BE2C (cell line): ENCODE data around the gene CSTF2T.

Experiments used
- DNase-seq: peaks from one replicate; pipeline ENCODE4 v3.0.0-alpha.2; 2020
- H3K27me3 ChIP-seq: fragments of 250-450 bp; sonication (Bioruptor Pico); 2 replicates; pipeline ENCODE4 v1.5.1; 2020; ENCODE audit warnings: mild to moderate bottlenecking
- H3K36me3 ChIP-seq: fragments of 250-450 bp; sonication (Bioruptor Pico); 2 replicates; pipeline ENCODE4 v1.5.1; 2020; ENCODE audit warnings: mild to moderate bottlenecking
- H3K4me1 ChIP-seq: fragments of 250-450 bp; sonication (Bioruptor Pico); 2 replicates; pipeline ENCODE4 v1.5.1; 2020
- H3K4me3 ChIP-seq: 2 replicates; pipeline ENCODE4 v1.5.1; 2011; ENCODE audit warnings: low read depth, low read length
- H3K9me3 ChIP-seq: fragments of 250-450 bp; sonication (Bioruptor Pico); 2 replicates; pipeline ENCODE4 v1.5.1; 2020
- CTCF ChIP-seq: IDR thresholded peaks from 2 replicates; pipeline ENCODE4 v1.5.1; 2012; ENCODE audit warnings: mild to moderate bottlenecking, low read depth, low read length

The CSTF2T gene

GRCh38 chr10:51705774-51706173 is 6.4 kb upstream of the CSTF2T start:
- TF ChIP-seq CTCF = no peak
- H3K36me3 ChIP-seq = no peaks in the 10 kb centered on the region
- no peak for DNase-seq
- H3K4me3 ChIP-seq = no peak overlapping the region
- no peaks in the 10 kb centered on the region for H3K9me3 ChIP-seq
- no peaks in the 10 kb centered on the region for H3K4me1 ChIP-seq
- H3K27me3 ChIP-seq = no peaks in the 10 kb centered on the region

GRCh38 chr10:51700228-51700817 is 928 bp upstream of the CSTF2T start:
- Histone ChIP-seq H3K4me1 (peaks cover 3% of the 10 kb centered on the region; the same call in 1 of the 2 replicates), H3K36me3 (peaks cover 7% of the 10 kb centered on the region), H3K9me3 (no peaks in the 10 kb centered on the region), H3K27me3 (no peaks in the 10 kb centered on the region), H3K4me3 (peak overlapping the region; percentile 91)
- no peak for TF ChIP-seq CTCF
- DNase-seq = no peak

- DNase-seq = peak; percentile 12
- TF ChIP-seq CTCF = no peak
- peak overlapping the region; percentile 91 for H3K4me3 ChIP-seq
- no peaks in the 10 kb centered on the region for H3K9me3 ChIP-seq
- peaks cover 7% of the 10 kb centered on the region for H3K36me3 ChIP-seq
- H3K27me3 ChIP-seq = no peaks in the 10 kb centered on the region
- H3K4me1 ChIP-seq = peaks cover 3% of the 10 kb centered on the region; the same call in 1 of the 2 replicates
Observed at GRCh38 chr10:51699145-51699474, 285 bp downstream of the CSTF2T start.

- Histone ChIP-seq H3K27me3 (no peaks in the 10 kb centered on the region), H3K4me3 (peak overlapping the region; percentile 91), H3K36me3 (peaks cover 7% of the 10 kb centered on the region), H3K9me3 (no peaks in the 10 kb centered on the region), H3K4me1 (peaks cover 3% of the 10 kb centered on the region; the same call in 1 of the 2 replicates)
- TF ChIP-seq CTCF = no peak
- DNase-seq = no peak
Observed at GRCh38 chr10:51698473-51699063, 827 bp downstream of the CSTF2T start.

GRCh38 chr10:51696251-51696650 is 3.1 kb downstream of the CSTF2T start:
- no peaks in the 10 kb centered on the region for H3K9me3 ChIP-seq
- peaks cover 7% of the 10 kb centered on the region for H3K36me3 ChIP-seq
- H3K4me1 ChIP-seq = peaks cover 3% of the 10 kb centered on the region; the same call in 1 of the 2 replicates
- no peak for TF ChIP-seq CTCF
- H3K4me3 ChIP-seq = no peak overlapping the region
- no peaks in the 10 kb centered on the region for H3K27me3 ChIP-seq
- no peak for DNase-seq

GRCh38 chr10:51694086-51694768 is 5.2 kb downstream of the CSTF2T start:
- Histone ChIP-seq H3K4me1 (no peaks in the 10 kb centered on the region), H3K4me3 (no peak overlapping the region), H3K27me3 (no peaks in the 10 kb centered on the region), H3K36me3 (peaks cover 7% of the 10 kb centered on the region), H3K9me3 (no peaks in the 10 kb centered on the region)
- DNase-seq = no peak
- TF ChIP-seq CTCF = no peak
